HEK293 (cell line): ENCODE measurements around the gene BCL11A.

Source experiments
- BCL6B ChIP-seq: fragments of 450-650 bp; formaldehyde crosslinking; IDR thresholded peaks from 2 replicates; pipeline ENCODE4 v1.5.1; 2017; ENCODE audit warnings: missing biosample characterization, missing genetic modification characterization
- FEZF1 ChIP-seq: fragments of 450-650 bp; formaldehyde crosslinking; IDR thresholded peaks from 2 replicates; pipeline ENCODE4 v1.5.1; 2016; ENCODE audit warnings: missing biosample characterization, missing genetic modification characterization
- GLIS2 ChIP-seq: fragments of 450-650 bp; formaldehyde crosslinking; IDR thresholded peaks from 2 replicates; pipeline ENCODE4 v1.5.1; 2016; ENCODE audit warnings: missing biosample characterization, missing genetic modification characterization
- KLF1 ChIP-seq: fragments of 450-650 bp; formaldehyde crosslinking; IDR thresholded peaks from 2 replicates; pipeline ENCODE4 v1.5.1; 2016; ENCODE audit warnings: missing biosample characterization, missing genetic modification characterization
- KLF10 ChIP-seq: fragments of 450-650 bp; IDR thresholded peaks from 2 replicates; pipeline ENCODE4 v1.5.1; 2018; ENCODE audit warnings: missing biosample characterization, mild to moderate bottlenecking, missing genetic modification characterization
- MZF1 ChIP-seq: fragments of 450-650 bp; formaldehyde crosslinking; IDR thresholded peaks from 2 replicates; pipeline ENCODE4 v1.5.1; 2017; ENCODE audit warnings: missing biosample characterization, missing genetic modification characterization, borderline replicate concordance
- ZBTB48 ChIP-seq: fragments of 450-650 bp; formaldehyde crosslinking; IDR thresholded peaks from 2 replicates; pipeline ENCODE4 v1.5.1; 2016; ENCODE audit warnings: missing biosample characterization, missing genetic modification characterization
- ZBTB7A ChIP-seq: fragments of 450-650 bp; formaldehyde crosslinking; IDR thresholded peaks from 2 replicates; pipeline ENCODE4 v1.5.1; 2016; ENCODE audit warnings: low read depth, missing biosample characterization, missing genetic modification characterization
- ZNF10 ChIP-seq: fragments of 450-650 bp; formaldehyde crosslinking; IDR thresholded peaks from 2 replicates; pipeline ENCODE4 v1.5.1; 2017; ENCODE audit warnings: missing biosample characterization, missing genetic modification characterization
- ZNF146 ChIP-seq: fragments of 450-650 bp; formaldehyde crosslinking; IDR thresholded peaks from 2 replicates; pipeline ENCODE4 v1.5.1; 2016; ENCODE audit warnings: missing biosample characterization, missing genetic modification characterization
- ZNF16 ChIP-seq: fragments of 450-650 bp; formaldehyde crosslinking; IDR thresholded peaks from 2 replicates; pipeline ENCODE4 v1.5.1; 2016; ENCODE audit warnings: low read depth, missing biosample characterization, missing genetic modification characterization
- ZNF174 ChIP-seq: fragments of 450-650 bp; formaldehyde crosslinking; IDR thresholded peaks from 2 replicates; pipeline ENCODE4 v1.5.0; 2017; ENCODE audit warnings: missing biosample characterization, mild to moderate bottlenecking, missing genetic modification characterization
- ZNF19 ChIP-seq: fragments of 450-650 bp; formaldehyde crosslinking; IDR thresholded peaks from 2 replicates; pipeline ENCODE4; 2016; ENCODE audit warnings: missing biosample characterization, missing genetic modification characterization, low read depth
- ZNF366 ChIP-seq: fragments of 450-650 bp; formaldehyde crosslinking; conservative IDR thresholded peaks from 2 replicates; pipeline ENCODE4 v1.5.1; 2016; ENCODE audit warnings: missing biosample characterization, missing genetic modification characterization
- ZNF391 ChIP-seq: fragments of 450-650 bp; formaldehyde crosslinking; IDR thresholded peaks from 2 replicates; pipeline ENCODE4 v1.5.1; 2016; ENCODE audit warnings: low read depth, missing biosample characterization, missing genetic modification characterization, borderline replicate concordance
- ZNF501 ChIP-seq: fragments of 450-650 bp; formaldehyde crosslinking; IDR thresholded peaks from 2 replicates; pipeline ENCODE4 v1.5.1; 2016; ENCODE audit warnings: missing biosample characterization, missing genetic modification characterization
- ZNF521 ChIP-seq: fragments of 450-650 bp; formaldehyde crosslinking; IDR thresholded peaks from 2 replicates; pipeline ENCODE4 v1.5.1; 2017; ENCODE audit warnings: missing biosample characterization, mild to moderate bottlenecking, missing genetic modification characterization
- ZNF548 ChIP-seq: fragments of 450-650 bp; formaldehyde crosslinking; IDR thresholded peaks from 2 replicates; pipeline ENCODE4 v1.5.1; 2016; ENCODE audit warnings: missing biosample characterization, missing genetic modification characterization
- ZNF549 ChIP-seq: fragments of 450-650 bp; IDR thresholded peaks from 2 replicates; pipeline ENCODE4 v1.5.1; 2018; ENCODE audit warnings: missing biosample characterization, missing genetic modification characterization, mild to moderate bottlenecking, inconsistent platforms, moderate library complexity
- ZNF580 ChIP-seq: fragments of 450-650 bp; formaldehyde crosslinking; IDR thresholded peaks from 2 replicates; pipeline ENCODE4 v1.5.1; 2016; ENCODE audit warnings: missing biosample characterization, missing genetic modification characterization
- ZNF600 ChIP-seq: fragments of 450-650 bp; formaldehyde crosslinking; IDR thresholded peaks from 2 replicates; pipeline ENCODE4 v1.5.1; 2016; ENCODE audit warnings: missing biosample characterization, missing genetic modification characterization
- ZNF621 ChIP-seq: fragments of 450-650 bp; formaldehyde crosslinking; IDR thresholded peaks from 2 replicates; pipeline ENCODE4 v1.5.1; 2017; ENCODE audit warnings: missing biosample characterization, missing genetic modification characterization
- ZNF660 ChIP-seq: fragments of 450-650 bp; IDR thresholded peaks from 2 replicates; pipeline ENCODE4 v1.5.1; 2018; ENCODE audit warnings: missing biosample characterization, mild to moderate bottlenecking, missing genetic modification characterization
- ZNF664 ChIP-seq: fragments of 450-650 bp; formaldehyde crosslinking; IDR thresholded peaks from 2 replicates; pipeline ENCODE4 v1.5.1; 2016; ENCODE audit warnings: missing biosample characterization, missing genetic modification characterization
- ZNF677 ChIP-seq: fragments of 450-650 bp; IDR thresholded peaks from 2 replicates; pipeline ENCODE4 v1.5.0; 2018; ENCODE audit warnings: missing biosample characterization, mild to moderate bottlenecking, missing genetic modification characterization, moderate library complexity
- ZNF747 ChIP-seq: fragments of 450-650 bp; formaldehyde crosslinking; IDR thresholded peaks from 2 replicates; pipeline ENCODE4 v1.5.1; 2016; ENCODE audit warnings: missing biosample characterization, missing genetic modification characterization
- ZNF777 ChIP-seq: fragments of 450-650 bp; formaldehyde crosslinking; IDR thresholded peaks from 2 replicates; pipeline ENCODE4 v1.5.1; 2017; ENCODE audit warnings: missing biosample characterization, missing genetic modification characterization, borderline replicate concordance
- TF ChIP-seq, protein P1 (sequence below): fragments of 450-650 bp; formaldehyde crosslinking; IDR thresholded peaks from 2 replicates; pipeline ENCODE4 v1.5.1; 2017; ENCODE audit warnings: missing biosample characterization, missing genetic modification characterization
- TF ChIP-seq, protein P2 (sequence below): fragments of 450-650 bp; formaldehyde crosslinking; IDR thresholded peaks from 2 replicates; pipeline ENCODE4 v1.5.1; 2016; ENCODE audit warnings: missing biosample characterization, missing genetic modification characterization
- TF ChIP-seq, protein P3 (sequence below): fragments of 450-650 bp; formaldehyde crosslinking; IDR thresholded peaks from 2 replicates; pipeline ENCODE4 v1.5.0; 2017; ENCODE audit warnings: missing biosample characterization, missing genetic modification characterization, borderline replicate concordance
- TF ChIP-seq, protein P4 (sequence below): fragments of 450-650 bp; formaldehyde crosslinking; IDR thresholded peaks from 2 replicates; pipeline ENCODE4 v1.5.1; 2016; ENCODE audit warnings: missing biosample characterization, missing genetic modification characterization
- TF ChIP-seq, protein P5 (sequence below): fragments of 450-650 bp; formaldehyde crosslinking; optimal IDR thresholded peaks from 2 replicates; pipeline ENCODE3; 2016; ENCODE audit warnings: missing biosample characterization, mild to moderate bottlenecking, missing genetic modification characterization

Gene BCL11A

DNA sequence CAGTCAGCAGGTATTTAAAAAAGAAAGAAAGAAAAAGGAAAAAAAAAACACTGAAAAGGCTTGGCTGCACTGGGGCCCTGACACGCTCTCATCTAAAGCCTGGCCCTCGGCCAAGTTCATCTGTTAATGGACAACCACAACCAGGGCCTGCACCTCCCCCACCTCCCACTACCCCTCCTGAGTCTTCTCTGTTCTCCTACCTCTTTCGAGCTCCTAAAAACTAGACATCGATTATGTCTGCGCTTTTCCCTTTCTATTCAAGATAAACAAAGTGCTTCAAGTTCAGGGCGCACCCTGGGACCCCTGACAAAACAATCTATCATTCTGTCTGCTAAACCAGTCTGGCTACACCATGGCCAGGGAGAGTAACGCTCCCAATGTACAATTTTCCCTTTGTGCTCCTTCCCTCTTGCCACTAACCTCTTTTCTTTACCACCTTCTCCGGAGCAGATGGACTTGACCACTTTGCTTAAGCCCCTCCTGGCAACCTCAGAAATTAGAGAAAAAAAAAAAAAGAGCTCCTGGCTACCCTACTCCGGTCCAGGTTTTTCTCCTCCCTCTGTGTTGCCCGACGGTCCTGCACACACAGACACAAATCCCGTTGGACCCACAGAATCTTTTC lies 22.7 kb downstream of the BCL11A start (continued):
- TF ChIP-seq ZNF600 (no peak), ZNF174 (no peak), ZNF747 (tag by site-specific recombination) (no peak), MZF1 (tag by site-specific recombination) (no peak), GLIS2 (tag by site-specific recombination) (no peak), ZNF16 (no peak), ZNF580 (peak; percentile 83), ZBTB7A (tag by site-specific recombination) (no peak), FEZF1 (tag by site-specific recombination) (peak; percentile 71), ZNF146 (tag by site-specific recombination) (no peak), KLF1 (tag by site-specific recombination) (no peak), ZNF548 (tag by site-specific recombination) (no peak), ZNF677 (tag by site-specific recombination) (no peak), ZNF549 (tag by site-specific recombination) (no peak), ZNF621 (no peak), ZNF366 (tag by site-specific recombination) (peak; percentile 59), ZNF664 (tag by site-specific recombination) (no peak), KLF10 (tag by site-specific recombination) (0 out of 2 replicates have a peak, but pooled peaks have one; percentile 43), ZNF19 (tag by site-specific recombination) (no peak), ZNF501 (tag by site-specific recombination) (no peak), ZNF777 (no peak), ZNF660 (peak; percentile 32; the same call in 1 of the 2 replicates), ZNF10 (tag by site-specific recombination) (peak; percentile 68; the same call in 1 of the 2 replicates), ZNF521 (tag by site-specific recombination) (no peak), BCL6B (tag by site-specific recombination) (peak; percentile 80), ZBTB48 (tag by site-specific recombination) (peak; percentile 32; the same call in 1 of the 2 replicates), ZNF391 (tag by site-specific recombination) (no peak)
- TF ChIP-seq, protein P1, sequence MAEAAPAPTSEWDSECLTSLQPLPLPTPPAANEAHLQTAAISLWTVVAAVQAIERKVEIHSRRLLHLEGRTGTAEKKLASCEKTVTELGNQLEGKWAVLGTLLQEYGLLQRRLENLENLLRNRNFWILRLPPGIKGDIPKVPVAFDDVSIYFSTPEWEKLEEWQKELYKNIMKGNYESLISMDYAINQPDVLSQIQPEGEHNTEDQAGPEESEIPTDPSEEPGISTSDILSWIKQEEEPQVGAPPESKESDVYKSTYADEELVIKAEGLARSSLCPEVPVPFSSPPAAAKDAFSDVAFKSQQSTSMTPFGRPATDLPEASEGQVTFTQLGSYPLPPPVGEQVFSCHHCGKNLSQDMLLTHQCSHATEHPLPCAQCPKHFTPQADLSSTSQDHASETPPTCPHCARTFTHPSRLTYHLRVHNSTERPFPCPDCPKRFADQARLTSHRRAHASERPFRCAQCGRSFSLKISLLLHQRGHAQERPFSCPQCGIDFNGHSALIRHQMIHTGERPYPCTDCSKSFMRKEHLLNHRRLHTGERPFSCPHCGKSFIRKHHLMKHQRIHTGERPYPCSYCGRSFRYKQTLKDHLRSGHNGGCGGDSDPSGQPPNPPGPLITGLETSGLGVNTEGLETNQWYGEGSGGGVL (tag by site-specific recombination): peak; percentile 68
- TF ChIP-seq, protein P2, sequence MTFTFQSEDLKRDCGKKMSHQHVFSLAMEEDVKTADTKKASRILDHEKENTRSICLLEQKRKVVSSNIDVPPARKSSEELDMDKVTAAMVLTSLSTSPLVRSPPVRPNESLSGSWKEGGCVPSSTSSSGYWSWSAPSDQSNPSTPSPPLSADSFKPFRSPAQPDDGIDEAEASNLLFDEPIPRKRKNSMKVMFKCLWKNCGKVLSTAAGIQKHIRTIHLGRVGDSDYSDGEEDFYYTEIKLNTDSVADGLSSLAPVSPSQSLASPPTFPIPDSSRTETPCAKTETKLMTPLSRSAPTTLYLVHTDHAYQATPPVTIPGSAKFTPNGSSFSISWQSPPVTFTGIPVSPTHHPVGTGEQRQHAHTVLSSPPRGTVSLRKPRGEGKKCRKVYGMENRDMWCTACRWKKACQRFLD (tag by site-specific recombination): no peak
- TF ChIP-seq, protein P3, sequence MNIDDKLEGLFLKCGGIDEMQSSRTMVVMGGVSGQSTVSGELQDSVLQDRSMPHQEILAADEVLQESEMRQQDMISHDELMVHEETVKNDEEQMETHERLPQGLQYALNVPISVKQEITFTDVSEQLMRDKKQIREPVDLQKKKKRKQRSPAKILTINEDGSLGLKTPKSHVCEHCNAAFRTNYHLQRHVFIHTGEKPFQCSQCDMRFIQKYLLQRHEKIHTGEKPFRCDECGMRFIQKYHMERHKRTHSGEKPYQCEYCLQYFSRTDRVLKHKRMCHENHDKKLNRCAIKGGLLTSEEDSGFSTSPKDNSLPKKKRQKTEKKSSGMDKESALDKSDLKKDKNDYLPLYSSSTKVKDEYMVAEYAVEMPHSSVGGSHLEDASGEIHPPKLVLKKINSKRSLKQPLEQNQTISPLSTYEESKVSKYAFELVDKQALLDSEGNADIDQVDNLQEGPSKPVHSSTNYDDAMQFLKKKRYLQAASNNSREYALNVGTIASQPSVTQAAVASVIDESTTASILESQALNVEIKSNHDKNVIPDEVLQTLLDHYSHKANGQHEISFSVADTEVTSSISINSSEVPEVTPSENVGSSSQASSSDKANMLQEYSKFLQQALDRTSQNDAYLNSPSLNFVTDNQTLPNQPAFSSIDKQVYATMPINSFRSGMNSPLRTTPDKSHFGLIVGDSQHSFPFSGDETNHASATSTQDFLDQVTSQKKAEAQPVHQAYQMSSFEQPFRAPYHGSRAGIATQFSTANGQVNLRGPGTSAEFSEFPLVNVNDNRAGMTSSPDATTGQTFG (tag by site-specific recombination): no peak
- TF ChIP-seq, protein P4, sequence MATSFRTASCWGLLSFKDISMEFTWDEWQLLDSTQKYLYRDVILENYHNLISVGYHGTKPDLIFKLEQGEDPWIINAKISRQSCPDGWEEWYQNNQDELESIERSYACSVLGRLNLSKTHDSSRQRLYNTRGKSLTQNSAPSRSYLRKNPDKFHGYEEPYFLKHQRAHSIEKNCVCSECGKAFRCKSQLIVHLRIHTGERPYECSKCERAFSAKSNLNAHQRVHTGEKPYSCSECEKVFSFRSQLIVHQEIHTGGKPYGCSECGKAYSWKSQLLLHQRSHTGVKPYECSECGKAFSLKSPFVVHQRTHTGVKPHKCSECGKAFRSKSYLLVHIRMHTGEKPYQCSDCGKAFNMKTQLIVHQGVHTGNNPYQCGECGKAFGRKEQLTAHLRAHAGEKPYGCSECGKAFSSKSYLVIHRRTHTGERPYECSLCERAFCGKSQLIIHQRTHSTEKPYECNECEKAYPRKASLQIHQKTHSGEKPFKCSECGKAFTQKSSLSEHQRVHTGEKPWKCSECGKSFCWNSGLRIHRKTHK (tag by site-specific recombination): no peak
- TF ChIP-seq, protein P5, sequence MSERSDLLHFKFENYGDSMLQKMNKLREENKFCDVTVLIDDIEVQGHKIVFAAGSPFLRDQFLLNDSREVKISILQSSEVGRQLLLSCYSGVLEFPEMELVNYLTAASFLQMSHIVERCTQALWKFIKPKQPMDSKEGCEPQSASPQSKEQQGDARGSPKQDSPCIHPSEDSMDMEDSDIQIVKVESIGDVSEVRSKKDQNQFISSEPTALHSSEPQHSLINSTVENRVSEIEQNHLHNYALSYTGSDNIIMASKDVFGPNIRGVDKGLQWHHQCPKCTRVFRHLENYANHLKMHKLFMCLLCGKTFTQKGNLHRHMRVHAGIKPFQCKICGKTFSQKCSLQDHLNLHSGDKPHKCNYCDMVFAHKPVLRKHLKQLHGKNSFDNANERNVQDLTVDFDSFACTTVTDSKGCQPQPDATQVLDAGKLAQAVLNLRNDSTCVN: no peak
